Measurements from ENCODE around the gene WDFY4. TPM values are rescaled to one million over a fixed set of nuclear protein-coding genes. Genes with fewer than 3 reads are reported as not detected.

The WDFY4 gene
- total RNA-seq, 2 experiments from 2014 or later: 0.08 TPM; not detected in 1

GRCh38 chr10:48739170-48739569 is 54.5 kb downstream of the WDFY4 start:
- POLR2A ChIA-PET: no interaction called here
- no peak overlapping the region for H3K27ac Mint-ChIP-seq

GRCh38 chr10:48740015-48740707 is 55.5 kb downstream of the WDFY4 start:
- peaks cover 5% of the 10 kb centered on the region for H3K27me3 Mint-ChIP-seq
- CTCF ChIA-PET: no interaction called here
- H3K4me3 Mint-ChIP-seq: no peak overlapping the region
- POLR2A ChIA-PET: no interaction called here
- H3K4me1 Mint-ChIP-seq: no peaks in the 10 kb centered on the region
- no peaks in the 10 kb centered on the region for H3K36me3 Mint-ChIP-seq (ENCODE audit: low read depth)
- H3K9me3 Mint-ChIP-seq: no peaks in the 10 kb centered on the region
- H3K27ac Mint-ChIP-seq: no peak overlapping the region
- no peak for DNase-seq

More at GRCh38 chr10:48739170-48739569, 54.5 kb downstream of the WDFY4 start:
- no peaks in the 10 kb centered on the region for H3K4me1 Mint-ChIP-seq
- no peaks in the 10 kb centered on the region for H3K36me3 Mint-ChIP-seq (ENCODE audit: low read depth)
- no peak overlapping the region for H3K4me3 Mint-ChIP-seq
- peaks cover 5% of the 10 kb centered on the region for H3K27me3 Mint-ChIP-seq
- DNase-seq: no peak
- CTCF ChIA-PET: no interaction called here
- no peaks in the 10 kb centered on the region for H3K9me3 Mint-ChIP-seq

- Mint-ChIP-seq H3K4me1 (no peaks in the 10 kb centered on the region), H3K9me3 (no peaks in the 10 kb centered on the region), H3K4me3 (no peak overlapping the region), H3K27me3 (peaks cover 1% of the 10 kb centered on the region), H3K36me3 (ENCODE audit: low read depth) (no peaks in the 10 kb centered on the region), H3K27ac (no peak overlapping the region)
- ChIA-PET CTCF (interaction anchor here (0.7 kb wide), 1 partner anchor 24 kb away, joined by 4 read pairs; no protein-coding TSS in a partner anchor), POLR2A (no interaction called here)
- no peak for DNase-seq
Observed at GRCh38 chr10:48740988-48741387, 56.3 kb downstream of the WDFY4 start.

- Mint-ChIP-seq H3K27ac (no peak overlapping the region), H3K36me3 (ENCODE audit: low read depth) (no peaks in the 10 kb centered on the region)
Observed at GRCh38 chr10:48742891-48743860, 58.5 kb downstream of the WDFY4 start.

GRCh38 chr10:48744587-48744986 is 59.9 kb downstream of the WDFY4 start:
- Mint-ChIP-seq H3K27me3 (peaks cover 2% of the 10 kb centered on the region), H3K4me3 (no peak overlapping the region), H3K27ac (no peak overlapping the region), H3K36me3 (ENCODE audit: low read depth) (no peaks in the 10 kb centered on the region), H3K9me3 (no peaks in the 10 kb centered on the region), H3K4me1 (no peaks in the 10 kb centered on the region)
- ChIA-PET POLR2A (no interaction called here), CTCF (no interaction called here)
- no peak for DNase-seq

More at GRCh38 chr10:48742891-48743860, 58.5 kb downstream of the WDFY4 start:
- CTCF ChIA-PET: interaction anchor here (0.9 kb wide), 1 partner anchor 87 kb away, joined by 3 read pairs; no protein-coding TSS in a partner anchor
- no peaks in the 10 kb centered on the region for H3K4me1 Mint-ChIP-seq
- POLR2A ChIA-PET: no interaction called here
- no peak for DNase-seq
- peaks cover 2% of the 10 kb centered on the region for H3K27me3 Mint-ChIP-seq
- no peaks in the 10 kb centered on the region for H3K9me3 Mint-ChIP-seq
- H3K4me3 Mint-ChIP-seq: no peak overlapping the region

- no peak for DNase-seq
- ChIA-PET POLR2A (no interaction called here), CTCF (no interaction called here)
- no peaks in the 10 kb centered on the region for H3K36me3 Mint-ChIP-seq (ENCODE audit: low read depth)
- no peaks in the 10 kb centered on the region for H3K9me3 Mint-ChIP-seq
- no peak overlapping the region for H3K4me3 Mint-ChIP-seq
- H3K27me3 Mint-ChIP-seq: peaks cover 2% of the 10 kb centered on the region
- H3K4me1 Mint-ChIP-seq: no peaks in the 10 kb centered on the region
- H3K27ac Mint-ChIP-seq: no peak overlapping the region
Observed at GRCh38 chr10:48745662-48746245, 61.1 kb downstream of the WDFY4 start.

- H3K27me3 Mint-ChIP-seq: peaks cover 2% of the 10 kb centered on the region
- ChIA-PET POLR2A (no interaction called here), CTCF (no interaction called here)
- no peaks in the 10 kb centered on the region for H3K9me3 Mint-ChIP-seq
- H3K27ac Mint-ChIP-seq: no peak overlapping the region
- no peak for DNase-seq
- no peaks in the 10 kb centered on the region for H3K4me1 Mint-ChIP-seq
- H3K4me3 Mint-ChIP-seq: no peak overlapping the region
- no peaks in the 10 kb centered on the region for H3K36me3 Mint-ChIP-seq (ENCODE audit: low read depth)
Observed at GRCh38 chr10:48748573-48748972, 63.9 kb downstream of the WDFY4 start.

GRCh38 chr10:48749254-48749787 is 64.6 kb downstream of the WDFY4 start:
- no peak for DNase-seq
- Mint-ChIP-seq H3K27ac (no peak overlapping the region), H3K36me3 (ENCODE audit: low read depth) (no peaks in the 10 kb centered on the region), H3K4me1 (no peaks in the 10 kb centered on the region), H3K4me3 (no peak overlapping the region), H3K27me3 (peaks cover 2% of the 10 kb centered on the region), H3K9me3 (no peaks in the 10 kb centered on the region)
- CTCF ChIA-PET: no interaction called here
- POLR2A ChIA-PET: no interaction called here

- Mint-ChIP-seq H3K27ac (no peak overlapping the region), H3K27me3 (peaks cover 4% of the 10 kb centered on the region), H3K4me1 (no peaks in the 10 kb centered on the region), H3K36me3 (ENCODE audit: low read depth) (no peaks in the 10 kb centered on the region), H3K9me3 (no peaks in the 10 kb centered on the region), H3K4me3 (no peak overlapping the region)
- POLR2A ChIA-PET: no interaction called here
- DNase-seq: no peak
- CTCF ChIA-PET: no interaction called here
Observed at GRCh38 chr10:48750019-48750418, 65.3 kb downstream of the WDFY4 start.

GRCh38 chr10:48750991-48751390 is 66.3 kb downstream of the WDFY4 start:
- POLR2A ChIA-PET: no interaction called here
- Mint-ChIP-seq H3K27me3 (peaks cover 5% of the 10 kb centered on the region), H3K4me3 (no peak overlapping the region), H3K4me1 (no peaks in the 10 kb centered on the region), H3K36me3 (ENCODE audit: low read depth) (no peaks in the 10 kb centered on the region), H3K9me3 (no peaks in the 10 kb centered on the region), H3K27ac (no peak overlapping the region)
- CTCF ChIA-PET: no interaction called here
- no peak for DNase-seq

GRCh38 chr10:48751730-48752129 is 67.1 kb downstream of the WDFY4 start:
- POLR2A ChIA-PET: no interaction called here
- CTCF ChIA-PET: no interaction called here
- H3K27ac Mint-ChIP-seq: no peak overlapping the region
- no peaks in the 10 kb centered on the region for H3K9me3 Mint-ChIP-seq
- peaks cover 7% of the 10 kb centered on the region for H3K27me3 Mint-ChIP-seq
- no peak for DNase-seq
- H3K36me3 Mint-ChIP-seq (ENCODE audit: low read depth): no peaks in the 10 kb centered on the region
- no peaks in the 10 kb centered on the region for H3K4me1 Mint-ChIP-seq
- H3K4me3 Mint-ChIP-seq: no peak overlapping the region

GRCh38 chr10:48758411-48758810 is 73.7 kb downstream of the WDFY4 start:
- Mint-ChIP-seq H3K4me1 (no peaks in the 10 kb centered on the region), H3K9me3 (no peaks in the 10 kb centered on the region), H3K36me3 (ENCODE audit: low read depth) (no peaks in the 10 kb centered on the region), H3K27ac (no peak overlapping the region), H3K4me3 (no peak overlapping the region), H3K27me3 (peaks cover 22% of the 10 kb centered on the region)
- CTCF ChIA-PET: no interaction called here
- DNase-seq: no peak
- POLR2A ChIA-PET: no interaction called here

- no peak for DNase-seq
- peaks cover 22% of the 10 kb centered on the region for H3K27me3 Mint-ChIP-seq
- H3K4me3 Mint-ChIP-seq: no peak overlapping the region
- H3K36me3 Mint-ChIP-seq (ENCODE audit: low read depth): no peaks in the 10 kb centered on the region
- H3K4me1 Mint-ChIP-seq: no peaks in the 10 kb centered on the region
- H3K9me3 Mint-ChIP-seq: no peaks in the 10 kb centered on the region
- H3K27ac Mint-ChIP-seq: no peak overlapping the region
- ChIA-PET CTCF (no interaction called here), POLR2A (no interaction called here)
Observed at GRCh38 chr10:48759113-48759901, 74.6 kb downstream of the WDFY4 start.

Data from activated CD4-positive, alpha-beta memory T cell treated with anti-CD3 and anti-CD28 coated beads, Interleukin-2, amount 10 ng/mL, durations not matched to agents 7 days and 5 days (primary cell).